COLO668 (cell line): ENCODE data around the gene SAMD8.
A peak's percentile ranks its signal among the peaks of the same experiment; 100 is the strongest.
"Not testable (repeated sequence)": the region's sequence is repeated elsewhere in the genome, so short reads cannot be mapped to it uniquely, and the experiment has no call there.

Experiments used
- DNase-seq: peaks from one replicate; lab custom pipeline; 2025; ENCODE audit not compliant: unreplicated experiment; lab: John Stamatoyannopoulos, UW

The SAMD8 gene

DNA sequence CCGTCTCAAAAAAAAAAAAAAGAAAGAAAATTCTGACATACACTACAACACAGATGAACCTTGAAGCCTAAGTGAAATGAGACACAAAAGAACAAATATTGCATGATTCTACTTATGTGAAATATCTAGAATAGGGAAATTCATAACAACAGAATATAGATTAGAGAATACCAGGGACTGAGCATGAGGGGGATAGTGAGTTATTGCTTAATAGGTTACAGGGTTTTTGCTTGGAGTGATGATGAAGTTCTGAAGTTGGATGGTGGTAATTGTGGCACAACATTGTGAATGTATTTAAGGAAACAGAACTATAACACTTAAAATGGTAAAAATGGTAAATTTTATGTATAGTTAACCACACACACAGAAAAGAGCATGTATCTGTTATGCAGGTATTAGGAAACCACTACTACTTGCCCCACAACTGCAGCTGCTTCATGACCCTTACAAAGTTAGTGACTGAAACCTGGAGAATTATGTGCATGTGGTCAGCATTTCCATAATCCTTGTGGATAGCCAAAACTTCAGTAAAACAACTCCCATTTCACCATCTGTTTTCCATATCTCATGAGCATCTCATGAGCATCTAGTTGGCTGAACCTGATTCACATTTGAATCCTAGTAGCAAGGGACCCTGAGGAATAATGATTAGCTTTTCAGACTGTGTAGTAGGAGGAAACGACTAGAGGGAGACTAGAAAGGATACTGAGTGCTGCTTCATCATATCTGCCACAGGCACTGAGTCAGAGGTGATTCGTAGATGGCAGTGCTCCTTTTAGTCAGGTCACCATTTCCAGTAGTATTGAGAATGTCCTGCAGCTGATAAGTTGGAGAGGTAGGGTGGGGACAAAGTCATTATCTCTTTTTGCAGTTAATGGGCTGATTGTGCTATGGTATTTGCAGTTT, 26.3 kb downstream of the SAMD8 start:
- no peak for DNase-seq

DNA sequence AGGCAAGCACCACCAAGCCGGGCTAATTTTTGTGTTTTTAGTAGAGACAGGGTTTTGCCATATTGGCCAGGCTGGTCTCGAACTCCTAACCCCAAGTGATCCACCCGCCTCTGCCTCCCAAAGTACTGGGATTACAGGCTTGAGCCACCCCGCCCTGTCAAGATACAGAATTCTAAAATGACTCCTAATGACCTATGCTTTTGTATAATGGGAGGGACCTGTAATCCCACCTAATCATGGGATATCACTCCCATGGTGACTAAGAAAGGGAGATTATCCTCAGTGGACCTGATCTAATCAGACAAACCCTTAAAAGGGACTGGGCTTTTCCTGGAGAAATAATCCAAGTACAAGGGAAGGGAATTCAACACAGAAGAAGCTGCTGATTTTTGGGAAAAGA, 28.8 kb downstream of the SAMD8 start:
- DNase-seq, result no peak

DNA sequence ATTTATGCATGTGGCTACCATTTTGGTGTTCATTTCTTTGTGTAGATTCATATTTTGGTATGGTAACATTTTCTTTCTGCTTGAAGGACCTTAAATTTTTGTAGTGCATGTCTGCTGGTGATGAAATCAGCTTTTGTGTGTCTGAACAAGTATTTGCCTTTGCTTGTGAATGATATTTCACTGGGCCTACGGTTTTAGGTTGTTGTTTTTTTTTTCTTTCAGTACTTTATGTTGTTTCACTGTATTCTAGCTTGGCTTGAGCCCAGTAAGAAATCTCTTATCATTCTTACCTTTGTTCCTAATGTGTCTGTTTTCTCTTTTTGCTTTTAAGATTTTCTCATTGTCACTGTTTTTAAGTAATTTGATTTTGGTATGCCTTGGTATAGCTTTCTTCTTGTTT, 31.9 kb downstream of the SAMD8 start:
- DNase-seq, result no peak

DNA sequence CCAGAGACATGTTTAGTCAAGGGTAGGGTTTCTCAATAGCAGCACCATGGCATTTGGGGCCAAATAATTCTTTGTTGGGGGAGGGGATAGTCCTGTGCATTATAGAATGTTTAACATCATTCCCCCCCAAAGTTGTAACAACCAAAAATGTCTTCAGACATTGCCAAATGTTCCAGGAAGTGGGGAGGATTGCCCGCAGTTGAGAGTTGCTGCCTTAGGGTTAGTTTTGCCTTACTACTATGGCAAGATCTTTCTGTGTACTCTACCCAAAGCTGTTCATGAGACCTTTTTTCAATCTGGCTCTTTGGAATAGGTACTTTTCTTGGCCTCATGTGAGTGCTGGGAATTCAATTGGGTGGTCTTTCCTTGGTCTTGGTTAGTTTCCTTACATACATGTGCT, 34.1 kb downstream of the SAMD8 start:
- no peak for DNase-seq

DNA sequence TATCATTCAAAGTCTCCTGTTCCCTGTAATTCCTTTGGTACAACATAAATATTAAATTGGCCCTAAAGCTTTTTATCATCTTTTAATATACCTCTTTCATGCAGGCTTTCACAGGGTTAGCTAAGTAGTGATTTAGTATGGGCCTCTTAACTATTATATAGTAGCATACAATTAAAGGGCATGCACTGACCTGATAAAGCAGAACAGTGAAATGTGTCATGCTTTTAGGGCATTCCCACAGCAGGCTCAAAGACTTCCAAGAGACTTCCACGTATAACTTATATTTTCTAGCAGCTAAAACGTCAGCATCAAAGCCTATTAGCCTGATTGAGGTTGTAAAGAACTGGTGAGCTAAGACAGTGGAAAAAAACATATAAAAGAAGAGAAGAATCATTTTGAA, 35.3 kb downstream of the SAMD8 start:
- no peak for DNase-seq

DNA sequence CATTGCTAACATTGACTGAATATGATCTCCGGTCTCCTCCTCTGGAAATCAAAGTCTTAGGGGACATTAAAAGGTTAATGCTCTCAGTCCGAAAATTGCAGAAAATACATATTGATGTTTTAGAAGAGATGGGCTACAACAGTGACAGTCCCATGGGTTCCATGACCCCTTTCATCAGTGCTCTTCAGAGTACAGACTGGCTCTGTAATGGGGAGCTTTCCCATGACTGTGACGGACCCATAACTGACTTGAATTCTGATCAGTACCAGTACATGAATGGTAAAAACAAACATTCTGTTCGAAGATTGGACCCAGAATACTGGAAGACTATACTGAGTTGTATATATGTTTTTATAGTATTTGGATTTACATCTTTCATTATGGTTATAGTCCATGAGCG, 39.2 kb downstream of the SAMD8 start:
- DNase-seq, result no peak

DNA sequence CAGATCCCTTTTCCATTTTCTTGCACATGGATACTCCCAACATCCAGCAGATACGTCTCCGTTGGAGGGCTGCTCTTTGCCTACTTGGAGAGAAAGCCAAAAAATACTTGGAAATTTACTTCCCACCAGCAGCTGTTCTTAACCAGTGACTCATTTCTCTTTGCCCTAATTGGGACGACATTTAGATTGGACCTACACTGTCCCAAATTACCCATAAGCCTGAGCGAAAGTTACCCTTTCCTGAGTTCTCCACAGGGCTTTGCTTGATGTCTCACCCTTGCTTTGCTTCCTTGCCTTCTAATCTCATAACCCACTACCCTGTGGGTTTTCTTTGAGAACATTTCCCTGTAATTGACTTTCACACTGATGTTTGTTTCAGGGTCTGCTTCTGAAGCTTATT, 48.1 kb downstream of the SAMD8 start:
- no peak for DNase-seq

DNA sequence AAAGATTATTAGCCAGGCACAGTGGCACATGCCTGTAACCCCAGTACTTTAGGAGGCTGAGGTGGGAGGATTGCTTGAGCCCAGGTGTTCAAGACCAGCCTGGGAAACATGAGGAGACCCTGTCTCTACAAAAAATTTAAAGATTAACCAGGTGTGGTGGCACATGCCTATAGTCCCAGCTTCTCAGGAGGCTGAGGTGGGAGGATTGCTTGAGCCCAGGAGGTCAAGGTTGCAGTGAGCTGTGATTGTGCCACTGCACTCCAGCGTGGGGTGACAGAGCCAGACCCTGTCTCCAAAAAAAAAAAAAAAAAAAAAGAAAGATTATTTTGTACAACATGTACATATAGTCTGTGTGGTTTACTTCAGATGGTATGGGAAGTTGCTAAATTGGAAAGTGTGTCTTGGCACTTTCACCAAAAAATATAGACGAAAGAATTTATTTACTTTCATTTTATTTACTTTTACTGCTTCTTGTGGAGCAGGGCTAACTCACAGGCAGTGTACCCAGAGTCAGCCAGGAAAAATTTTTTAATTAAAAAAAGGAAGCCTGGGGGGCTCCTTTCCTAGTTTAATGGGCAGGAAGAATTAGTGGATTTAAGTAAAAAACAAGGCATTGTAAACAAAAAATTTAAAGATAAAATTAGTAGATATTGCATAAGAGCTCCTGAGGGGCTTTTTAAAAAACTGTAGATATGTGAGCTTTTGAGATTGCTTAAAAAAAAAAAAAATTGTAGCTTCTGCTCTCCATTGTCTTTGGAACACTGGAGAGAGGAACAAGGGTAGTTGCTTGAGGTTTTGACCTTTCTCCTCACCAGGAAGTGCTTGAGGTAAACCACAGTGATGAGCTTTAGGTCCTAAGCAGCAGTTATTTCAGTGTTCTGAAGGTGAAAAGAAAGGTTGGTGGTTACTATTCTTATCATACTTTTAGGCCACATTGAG, 54.5 kb downstream of the SAMD8 start:
- no peak for DNase-seq

DNA sequence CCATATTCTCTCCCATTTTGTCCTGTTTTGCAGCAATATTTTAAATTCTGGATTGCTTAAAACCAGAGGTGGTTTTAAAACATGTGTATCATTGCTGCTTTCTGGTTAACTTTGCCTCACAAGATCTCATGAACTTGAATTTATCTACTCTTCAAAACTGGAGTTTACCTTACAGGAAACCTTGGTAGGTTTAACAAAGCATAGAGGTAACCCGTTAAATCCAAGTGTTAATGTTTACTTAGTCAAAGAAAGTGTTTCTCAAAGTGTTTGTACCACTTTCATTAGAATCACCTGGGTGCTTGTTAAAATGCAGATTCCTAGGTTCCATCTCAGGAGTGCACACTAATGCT, 55.1 kb downstream of the SAMD8 start:
- no peak for DNase-seq

DNA sequence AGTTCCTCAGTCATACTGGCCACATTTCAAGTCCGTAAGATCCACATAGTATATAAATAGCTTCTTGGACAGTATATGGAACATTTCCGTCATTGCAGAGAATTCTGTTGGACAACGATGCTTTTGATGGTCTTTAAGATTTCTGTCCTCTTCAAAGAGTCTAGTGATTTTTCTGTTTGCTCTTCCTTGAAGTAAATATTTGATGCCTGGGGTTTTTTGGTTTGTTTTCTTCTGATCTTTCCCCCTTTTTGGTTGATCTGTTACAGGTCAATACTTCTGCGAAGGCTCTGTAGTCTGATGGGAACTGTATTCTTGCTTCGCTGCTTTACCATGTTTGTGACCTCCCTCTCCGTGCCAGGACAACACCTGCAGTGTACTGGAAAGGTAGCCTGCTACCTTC, 56.8 kb downstream of the SAMD8 start:
- no peak for DNase-seq

DNA sequence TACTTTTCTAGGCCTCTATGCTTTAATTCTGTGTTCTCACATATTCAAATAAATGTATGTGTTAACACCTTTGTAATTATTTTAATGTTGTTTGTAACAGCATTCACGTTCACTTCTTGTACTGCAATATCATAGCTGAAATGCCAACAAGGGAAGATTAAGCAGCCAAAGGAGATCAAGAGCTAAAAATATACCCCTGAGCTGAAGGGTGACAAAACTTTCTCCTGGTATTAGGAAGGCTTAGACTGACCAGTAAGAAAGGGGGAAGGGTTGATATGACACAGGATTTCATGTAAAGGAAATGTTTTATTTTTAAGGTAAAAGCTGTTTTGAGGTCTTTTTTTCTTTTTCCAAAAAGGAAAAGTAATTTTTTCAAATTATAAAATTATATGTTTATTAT, 58.8 kb downstream of the SAMD8 start:
- DNase-seq, result no peak

DNA sequence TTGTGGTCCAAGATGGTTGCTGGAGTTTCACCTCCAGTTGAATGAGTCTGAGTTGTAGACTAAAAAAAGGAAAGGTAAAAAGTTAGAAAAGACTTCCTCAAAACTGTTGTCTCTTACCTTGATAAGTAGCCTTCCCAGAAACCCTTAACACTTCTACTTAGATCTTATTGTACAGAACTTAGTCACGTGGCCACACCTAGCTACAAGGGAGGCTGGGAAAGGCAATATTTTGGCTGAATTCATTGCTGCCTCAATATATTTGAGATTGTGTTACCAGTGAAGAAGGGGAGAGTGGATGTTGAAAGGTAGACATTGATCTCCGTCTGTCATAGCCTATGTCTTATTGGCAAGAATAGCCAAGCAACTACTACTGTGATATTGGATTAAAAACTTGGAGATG, 63.6 kb downstream of the SAMD8 start:
- DNase-seq, result no peak

DNA sequence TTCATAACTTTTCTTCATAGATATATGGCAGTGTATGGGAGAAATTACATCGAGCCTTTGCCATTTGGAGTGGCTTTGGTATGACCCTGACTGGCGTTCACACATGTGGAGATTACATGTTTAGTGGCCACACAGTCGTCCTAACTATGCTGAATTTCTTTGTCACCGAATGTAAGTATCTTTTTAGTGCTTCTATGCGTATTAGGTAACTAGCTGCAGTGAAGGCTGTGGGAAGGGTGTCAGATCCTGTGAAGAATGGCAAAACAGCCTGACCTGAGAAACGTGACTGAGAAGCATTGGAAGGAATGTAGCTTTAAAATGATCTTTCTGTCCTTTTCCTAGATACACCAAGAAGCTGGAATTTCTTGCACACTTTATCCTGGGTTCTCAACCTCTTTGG, 64.6 kb downstream of the SAMD8 start:
- DNase-seq, result no peak

DNA sequence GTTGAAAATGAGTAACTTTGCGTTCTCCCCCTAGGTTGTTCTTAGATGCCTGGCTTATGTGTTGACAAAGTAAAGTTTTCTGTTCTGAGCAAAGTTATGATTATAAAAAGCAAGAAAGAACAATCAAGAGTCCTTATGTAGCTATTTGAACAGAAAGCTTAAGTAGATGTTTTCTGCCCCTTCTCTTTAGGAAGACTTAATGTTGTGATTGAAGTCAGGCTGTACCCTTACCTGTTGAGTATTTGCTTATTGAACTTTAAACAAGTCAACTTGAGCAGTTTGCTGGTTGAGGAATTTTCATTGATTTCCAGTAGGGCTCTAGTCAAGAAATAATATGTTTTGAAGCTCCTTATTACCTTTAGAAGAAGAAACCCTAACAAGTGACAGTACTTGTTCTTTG, 65.3 kb downstream of the SAMD8 start:
- DNase-seq, result no peak

DNA sequence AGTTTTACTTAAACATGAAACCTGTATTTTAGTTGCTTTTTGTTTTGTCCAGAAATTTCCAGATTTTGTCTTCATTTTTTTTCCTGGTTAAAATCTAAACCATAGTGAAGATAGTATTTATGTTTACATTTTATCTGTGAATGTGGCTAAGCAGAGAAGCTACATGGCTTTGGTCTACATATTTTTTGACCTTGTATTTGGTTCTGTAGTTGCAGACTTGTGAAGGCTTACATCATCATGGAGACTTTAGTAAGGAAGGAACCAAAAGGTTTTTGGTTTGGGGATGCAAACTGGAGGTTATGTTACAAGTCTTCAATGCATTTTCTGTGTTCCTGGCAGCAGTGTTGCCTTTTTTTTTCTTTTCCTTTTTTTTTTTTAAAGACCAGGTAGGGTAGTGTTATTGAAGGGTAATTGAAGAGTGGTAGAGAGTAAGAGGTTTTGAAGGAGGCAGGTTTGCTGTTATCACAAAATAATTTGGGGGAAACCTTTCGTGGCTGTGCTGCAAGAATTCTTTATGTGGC, 68.3 kb downstream of the SAMD8 start:
- DNase-seq, result no peak

DNA sequence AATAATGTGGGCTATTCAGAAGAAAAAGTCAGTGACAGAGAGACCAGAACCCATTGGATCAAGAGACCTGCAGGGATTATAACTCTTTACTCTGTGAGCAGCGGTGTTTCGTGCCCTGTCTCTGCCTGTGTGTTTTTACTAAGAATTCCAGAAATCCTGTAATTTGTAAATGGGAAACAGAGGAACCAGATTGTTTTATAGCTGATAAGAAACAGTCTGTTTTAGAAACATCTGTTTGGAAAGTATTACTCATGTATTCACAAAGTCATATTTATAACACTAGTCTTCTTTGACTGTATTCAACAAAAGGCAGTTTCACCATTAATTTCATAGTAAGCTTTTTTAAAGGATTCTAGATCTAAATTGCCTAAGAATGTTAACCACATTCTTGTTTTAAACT, 69.1 kb downstream of the SAMD8 start:
- DNase-seq, result no peak

DNA sequence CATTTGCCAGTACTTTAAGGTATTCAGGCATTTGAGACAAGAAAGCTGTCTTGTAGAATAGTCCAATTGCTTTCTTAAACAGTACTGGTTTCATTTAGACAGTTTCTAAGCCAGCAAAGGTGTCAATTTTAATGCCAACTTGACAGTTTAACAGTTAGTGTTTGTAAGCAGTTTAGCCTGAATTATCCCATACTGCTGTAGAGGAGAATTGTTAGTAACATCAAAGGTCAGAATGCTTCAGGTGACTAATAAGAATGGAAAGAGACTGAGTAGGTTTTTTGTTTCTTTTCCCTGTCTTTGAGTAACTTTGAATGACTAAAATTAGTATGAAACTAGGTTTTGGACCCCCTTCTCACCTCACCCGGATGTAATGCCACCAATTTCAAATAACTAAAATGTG, 69.6 kb downstream of the SAMD8 start:
- DNase-seq, result no peak

DNA sequence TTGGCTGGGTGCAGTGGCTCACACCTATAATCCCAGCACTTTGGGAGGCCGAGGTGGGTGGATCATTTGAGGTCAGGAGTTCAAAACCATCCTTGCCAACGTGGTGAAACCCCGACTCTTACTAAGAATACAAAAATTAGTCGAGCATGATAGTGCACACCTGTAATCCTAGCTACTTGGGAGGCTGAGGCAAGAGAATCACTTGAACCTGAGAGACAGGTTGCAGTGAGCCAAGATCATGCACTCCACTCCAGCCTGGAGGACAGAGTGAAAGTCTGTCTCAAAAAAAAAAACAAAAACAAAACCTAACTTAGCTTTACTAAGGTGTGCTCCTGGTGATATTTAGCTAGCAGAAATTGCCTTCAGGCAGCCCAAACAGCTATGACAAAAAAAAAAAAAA, 74.9 kb downstream of the SAMD8 start:
- DNase-seq, result no peak

DNA sequence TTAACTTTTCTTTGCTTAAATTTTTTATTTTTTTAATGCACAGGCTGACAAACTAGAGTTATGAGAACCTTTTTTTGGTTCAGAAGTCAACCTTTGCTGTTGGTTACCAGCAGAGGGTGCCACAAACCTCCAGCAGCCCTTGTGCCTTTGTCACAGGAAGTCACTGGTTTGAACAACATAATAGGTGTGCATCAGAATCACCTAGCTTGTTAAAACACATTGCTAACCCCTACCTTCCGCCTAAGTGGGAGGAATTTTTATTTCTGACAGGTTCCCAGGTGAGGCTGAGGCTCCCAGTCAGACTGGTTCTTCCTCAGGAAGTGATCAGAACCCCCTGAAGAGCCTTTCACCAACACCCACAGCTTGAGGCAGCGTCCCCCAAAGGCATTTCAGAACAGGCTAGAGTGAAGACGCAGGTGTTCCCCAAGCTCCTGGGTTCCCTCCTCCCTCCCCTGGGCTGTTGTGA, 76.5 kb downstream of the SAMD8 start:
- peak; percentile 24 for DNase-seq

DNA sequence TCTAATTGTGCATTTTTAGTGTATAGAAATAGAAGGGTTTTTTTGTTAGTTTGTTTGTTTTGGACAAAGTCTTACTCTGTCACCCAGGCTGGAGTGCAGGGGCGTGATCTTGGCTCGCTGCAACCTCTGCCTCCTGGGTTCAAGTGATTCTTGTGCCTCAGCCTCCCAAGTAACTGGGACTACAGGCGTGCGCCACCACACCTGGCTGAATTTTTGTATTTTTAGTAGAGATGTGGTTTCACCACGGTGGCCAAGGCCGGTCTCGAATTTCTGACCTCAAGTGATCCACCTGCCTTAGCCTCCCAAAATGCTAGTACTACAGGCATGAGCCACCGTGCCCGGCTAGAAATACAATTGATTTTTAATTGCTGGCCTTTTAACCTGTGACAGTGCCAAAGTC, 77.1 kb downstream of the SAMD8 start:
- not testable (repeated sequence) for DNase-seq

DNA sequence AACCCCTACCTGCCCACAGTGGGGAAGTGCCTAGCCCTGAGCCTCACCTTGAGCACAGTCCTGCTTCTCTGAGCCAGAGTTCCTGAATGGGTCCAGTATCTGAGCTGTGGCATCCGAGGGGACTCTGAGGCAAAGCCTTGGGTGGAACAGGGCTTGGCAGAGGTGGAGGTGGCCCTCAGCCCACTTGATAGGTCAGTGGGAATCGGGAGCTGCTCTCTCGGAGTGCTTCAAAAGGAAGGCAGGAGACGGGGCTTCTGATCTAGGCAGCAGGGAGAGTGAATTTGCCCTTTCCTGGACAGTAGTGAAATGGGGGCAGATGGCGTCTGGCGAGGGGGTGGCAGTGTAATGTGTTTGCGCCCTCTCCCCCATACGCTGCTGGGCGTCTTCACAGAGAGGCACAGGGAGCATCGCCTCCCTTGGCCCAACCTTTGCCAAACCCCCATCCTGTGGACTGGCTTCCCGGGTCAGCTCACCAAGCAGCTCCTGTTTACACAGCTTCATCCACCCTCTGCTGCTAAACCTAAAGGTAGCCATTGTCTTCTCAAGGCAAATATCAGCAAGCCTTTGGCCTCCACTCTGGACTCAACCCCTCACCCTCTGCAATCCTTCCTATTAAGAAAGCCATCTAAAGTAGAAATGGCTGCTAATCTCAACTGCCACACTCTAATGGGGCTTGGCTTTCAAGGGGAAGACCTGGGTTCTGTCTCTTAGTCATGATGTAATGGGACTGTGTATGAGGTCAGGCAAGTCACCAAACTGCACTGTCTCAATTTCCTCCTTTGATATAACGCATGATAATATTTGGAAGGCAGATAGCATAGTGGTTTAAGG, 78.0 kb downstream of the SAMD8 start:
- no peak for DNase-seq
